Gastroesophageal sphincter (tissue), 3 donors: ENCODE results near the gene MAST3.

Experiments used
- EP300 ChIP-seq: sonication (generic); formaldehyde crosslinking; IDR thresholded peaks from one replicate; pipeline ENCODE4 v1.6.1; 2017; ENCODE audit warnings: antibody characterized with exemption, mild to moderate bottlenecking
- TF ChIP-seq, protein P1 (sequence below), 4 experiments: fragments of 200-600 bp in 2 of 4; fragments of 450-650 bp in 2 of 4; sonication (generic) in 1 of 4; IDR thresholded peaks; one replicate each; pipeline ENCODE4 v1.5.1; 2017 to 2019; ENCODE audit warnings: antibody characterized with exemption in 4 of 4, mild to moderate bottlenecking in 2 of 4, moderate library complexity in 2 of 4

DNA sequence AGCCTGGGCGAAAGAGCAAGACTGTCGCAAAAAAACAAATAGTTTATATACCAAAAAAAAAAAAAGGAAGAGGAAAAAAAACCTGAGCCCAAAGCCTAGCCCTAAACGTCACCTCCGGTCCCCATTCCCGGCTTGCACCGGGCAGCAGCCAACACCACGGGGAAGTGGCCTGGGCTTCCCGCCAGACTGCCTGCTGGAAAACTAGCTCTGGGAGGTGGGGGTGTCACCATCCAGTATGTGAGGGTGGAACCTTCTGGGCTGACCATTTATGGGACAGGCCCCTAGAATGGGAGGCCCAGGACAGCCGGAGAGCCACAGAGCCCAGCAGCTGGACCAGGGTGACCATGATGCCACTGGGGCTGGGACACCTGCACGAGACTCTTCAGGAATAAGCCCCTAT, 48.2 kb upstream of the MAST3 start:
- TF ChIP-seq, protein P1, sequence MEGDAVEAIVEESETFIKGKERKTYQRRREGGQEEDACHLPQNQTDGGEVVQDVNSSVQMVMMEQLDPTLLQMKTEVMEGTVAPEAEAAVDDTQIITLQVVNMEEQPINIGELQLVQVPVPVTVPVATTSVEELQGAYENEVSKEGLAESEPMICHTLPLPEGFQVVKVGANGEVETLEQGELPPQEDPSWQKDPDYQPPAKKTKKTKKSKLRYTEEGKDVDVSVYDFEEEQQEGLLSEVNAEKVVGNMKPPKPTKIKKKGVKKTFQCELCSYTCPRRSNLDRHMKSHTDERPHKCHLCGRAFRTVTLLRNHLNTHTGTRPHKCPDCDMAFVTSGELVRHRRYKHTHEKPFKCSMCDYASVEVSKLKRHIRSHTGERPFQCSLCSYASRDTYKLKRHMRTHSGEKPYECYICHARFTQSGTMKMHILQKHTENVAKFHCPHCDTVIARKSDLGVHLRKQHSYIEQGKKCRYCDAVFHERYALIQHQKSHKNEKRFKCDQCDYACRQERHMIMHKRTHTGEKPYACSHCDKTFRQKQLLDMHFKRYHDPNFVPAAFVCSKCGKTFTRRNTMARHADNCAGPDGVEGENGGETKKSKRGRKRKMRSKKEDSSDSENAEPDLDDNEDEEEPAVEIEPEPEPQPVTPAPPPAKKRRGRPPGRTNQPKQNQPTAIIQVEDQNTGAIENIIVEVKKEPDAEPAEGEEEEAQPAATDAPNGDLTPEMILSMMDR (IDR thresholded peaks at IDR 0.05): no peak
- no peak for TF ChIP-seq EP300
